Muscle layer of colon (tissue), 2 donors: ENCODE results near the gene POLRMT.
"Not testable (repeated sequence)": the region's sequence is repeated elsewhere in the genome, so short reads cannot be mapped to it uniquely, and the experiment has no call there.

ENCODE experiments used
- H3K27ac ChIP-seq: one replicate; pipeline ENCODE4 v1.7.0; 2013; ENCODE audit warnings: low read depth, mild to moderate bottlenecking, low read length, moderate library complexity
- H3K27me3 ChIP-seq, 2 donors: one replicate each; pipeline ENCODE4 v1.7.0; 2013; ENCODE audit warnings: low read length in 2 of 2, mild to moderate bottlenecking in 2 of 2; ENCODE audit not compliant: insufficient read depth in 2 of 2, control insufficient read depth in 1 of 2
- H3K36me3 ChIP-seq: one replicate; pipeline ENCODE4 v1.7.0; 2013; ENCODE audit warnings: mild to moderate bottlenecking, low read length; ENCODE audit not compliant: insufficient read depth
- H3K4me1 ChIP-seq: one replicate; pipeline ENCODE4 v1.7.0; 2013; ENCODE audit warnings: mild to moderate bottlenecking, low read length; ENCODE audit not compliant: insufficient read depth
- H3K4me3 ChIP-seq, 2 donors: one replicate each; pipeline ENCODE4 v1.7.0; 2013; ENCODE audit warnings: low read length in 2 of 2, low read depth in 1 of 2, mild to moderate bottlenecking in 1 of 2, moderate library complexity in 1 of 2
- H3K9ac ChIP-seq: one replicate; pipeline ENCODE4 v1.7.0; 2013; ENCODE audit warnings: low read length
- H3K9me3 ChIP-seq: one replicate; pipeline ENCODE4 v1.7.0; 2013; ENCODE audit warnings: mild to moderate bottlenecking, low read length
- donor health status: abdominal sarcoma.
- donor health status: Adenocarcinoma of cecum.

POLRMT gene

GRCh38 chr19:621191-621590, 12.1 kb downstream of the POLRMT start:
- H3K9me3 ChIP-seq, H3K27ac ChIP-seq, H3K4me3 ChIP-seq, H3K4me1 ChIP-seq, H3K9ac ChIP-seq: not testable (repeated sequence)
- Histone ChIP-seq H3K27me3 (peaks cover 0 to 17% of the 10 kb centered on the region in 2 donors), H3K36me3 (peaks cover 13% of the 10 kb centered on the region)

- H3K4me1 ChIP-seq = no peaks in the 10 kb centered on the region
- H3K9ac ChIP-seq = no peak overlapping the region
- H3K4me3 ChIP-seq = no peak overlapping the region
- peaks cover 10% of the 10 kb centered on the region for H3K36me3 ChIP-seq
- no peaks in the 10 kb centered on the region for H3K9me3 ChIP-seq
- H3K27ac ChIP-seq = no peak overlapping the region
- peaks cover 0 to 17% of the 10 kb centered on the region in 2 donors for H3K27me3 ChIP-seq
Observed at GRCh38 chr19:620166-620862, 13.0 kb downstream of the POLRMT start.

GRCh38 chr19:619286-620002, 13.9 kb downstream of the POLRMT start:
- no peak overlapping the region for H3K4me3 ChIP-seq
- no peak overlapping the region for H3K9ac ChIP-seq
- no peak overlapping the region for H3K27ac ChIP-seq
- no peaks in the 10 kb centered on the region for H3K9me3 ChIP-seq
- H3K4me1 ChIP-seq = no peaks in the 10 kb centered on the region
- H3K36me3 ChIP-seq = peaks cover 7% of the 10 kb centered on the region
- H3K27me3 ChIP-seq = peaks cover 0 to 22% of the 10 kb centered on the region in 2 donors

GRCh38 chr19:618674-619285, 14.6 kb downstream of the POLRMT start:
- Histone ChIP-seq H3K9me3 (no peaks in the 10 kb centered on the region), H3K27me3 (peaks cover 0 to 28% of the 10 kb centered on the region in 2 donors), H3K27ac (no peak overlapping the region), H3K36me3 (peaks cover 7% of the 10 kb centered on the region), H3K9ac (no peak overlapping the region), H3K4me3 (no peak overlapping the region), H3K4me1 (no peaks in the 10 kb centered on the region)

- Histone ChIP-seq H3K27ac (no peak overlapping the region), H3K4me3 (no peak overlapping the region), H3K9ac (no peak overlapping the region), H3K4me1 (no peaks in the 10 kb centered on the region), H3K36me3 (peaks cover 7% of the 10 kb centered on the region), H3K9me3 (no peaks in the 10 kb centered on the region), H3K27me3 (peaks cover 0 to 30% of the 10 kb centered on the region in 2 donors)
Observed at GRCh38 chr19:618247-618619, 15.1 kb downstream of the POLRMT start.

GRCh38 chr19:617551-618246, 15.6 kb downstream of the POLRMT start:
- Histone ChIP-seq H3K9ac (no peak overlapping the region), H3K4me1 (no peaks in the 10 kb centered on the region), H3K27ac (no peak overlapping the region), H3K4me3 (no peak overlapping the region), H3K9me3 (no peaks in the 10 kb centered on the region), H3K27me3 (peaks cover 0 to 30% of the 10 kb centered on the region in 2 donors), H3K36me3 (peaks cover 7% of the 10 kb centered on the region)

- Histone ChIP-seq H3K9me3 (no peaks in the 10 kb centered on the region), H3K9ac (no peak overlapping the region), H3K4me3 (no peak overlapping the region), H3K36me3 (peaks cover 7% of the 10 kb centered on the region), H3K4me1 (no peaks in the 10 kb centered on the region), H3K27me3 (peaks cover 0 to 30% of the 10 kb centered on the region in 2 donors), H3K27ac (no peak overlapping the region)
Observed at GRCh38 chr19:616747-617526, 16.4 kb downstream of the POLRMT start.

- H3K9ac ChIP-seq = no peak overlapping the region
- H3K36me3 ChIP-seq = peaks cover 7% of the 10 kb centered on the region
- no peak overlapping the region for H3K4me3 ChIP-seq
- no peaks in the 10 kb centered on the region for H3K4me1 ChIP-seq
- H3K27me3 ChIP-seq = peaks cover 0 to 30% of the 10 kb centered on the region in 2 donors
- H3K9me3 ChIP-seq = no peaks in the 10 kb centered on the region
- no peak overlapping the region for H3K27ac ChIP-seq
Observed at GRCh38 chr19:616062-616700, 17.2 kb downstream of the POLRMT start.

- no peak overlapping the region for H3K4me3 ChIP-seq
- H3K9ac ChIP-seq = no peak overlapping the region
- peaks cover 7% of the 10 kb centered on the region for H3K36me3 ChIP-seq
- H3K4me1 ChIP-seq = no peaks in the 10 kb centered on the region
- no peaks in the 10 kb centered on the region for H3K9me3 ChIP-seq
- H3K27me3 ChIP-seq = peaks cover 0 to 30% of the 10 kb centered on the region in 2 donors
- no peak overlapping the region for H3K27ac ChIP-seq
Observed at GRCh38 chr19:615619-616018, 17.7 kb downstream of the POLRMT start.

- no peaks in the 10 kb centered on the region for H3K4me1 ChIP-seq
- no peaks in the 10 kb centered on the region for H3K9me3 ChIP-seq
- no peak overlapping the region for H3K9ac ChIP-seq
- no peak overlapping the region for H3K4me3 ChIP-seq
- H3K36me3 ChIP-seq = no peaks in the 10 kb centered on the region
- H3K27me3 ChIP-seq = peaks cover 0 to 34% of the 10 kb centered on the region in 2 donors
- H3K27ac ChIP-seq = no peak overlapping the region
Observed at GRCh38 chr19:613732-614567, 19.4 kb downstream of the POLRMT start.
